Activated gamma-delta T cell treated with Interleukin-2 at 50 U/mL for 16 hours (primary cell): ENCODE data around the gene XPR1.

Experiments used
- DNase-seq: peaks from one replicate; pipeline ENCODE4 v3.0.0-alpha.2; 2020

Gene XPR1

DNA sequence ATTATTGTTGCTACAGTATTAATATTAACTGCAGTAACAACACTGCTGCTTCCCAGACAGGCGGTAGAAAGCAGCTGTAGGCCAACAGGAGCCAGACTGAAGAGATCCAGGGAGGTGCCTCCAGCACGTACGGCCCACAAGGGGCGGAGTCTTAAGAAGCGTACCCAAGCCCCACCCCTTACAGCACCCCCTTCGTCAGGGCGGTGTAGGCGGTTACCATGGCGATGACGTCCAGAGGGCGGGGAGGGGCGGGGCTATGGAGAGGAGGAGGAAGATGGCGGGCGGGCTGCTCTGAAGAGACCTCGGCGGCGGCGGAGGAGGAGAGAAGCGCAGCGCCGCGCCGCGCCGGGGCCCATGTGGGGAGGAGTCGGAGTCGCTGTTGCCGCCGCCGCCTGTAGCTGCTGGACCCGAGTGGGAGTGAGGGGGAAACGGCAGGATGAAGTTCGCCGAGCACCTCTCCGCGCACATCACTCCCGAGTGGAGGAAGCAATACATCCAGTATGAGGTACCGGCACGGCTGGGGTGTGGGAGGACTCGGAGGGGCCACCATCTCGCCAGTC is at the start of gene XPR1:
XPR1 (plus strand) TSS at position 257 of the 560 bp plus-strand sequence; CDS start at position 437, 180 bp downstream.
- peak; percentile 98 for DNase-seq

- no peak for DNase-seq
Measured at GRCh38 chr1:180584869-180585268, 47.0 kb upstream of the XPR1 start.

- DNase-seq = no peak
Measured at GRCh38 chr1:180585994-180586359, 45.8 kb upstream of the XPR1 start.

- DNase-seq = no peak
Measured at GRCh38 chr1:180586671-180587155, 45.1 kb upstream of the XPR1 start.

DNA sequence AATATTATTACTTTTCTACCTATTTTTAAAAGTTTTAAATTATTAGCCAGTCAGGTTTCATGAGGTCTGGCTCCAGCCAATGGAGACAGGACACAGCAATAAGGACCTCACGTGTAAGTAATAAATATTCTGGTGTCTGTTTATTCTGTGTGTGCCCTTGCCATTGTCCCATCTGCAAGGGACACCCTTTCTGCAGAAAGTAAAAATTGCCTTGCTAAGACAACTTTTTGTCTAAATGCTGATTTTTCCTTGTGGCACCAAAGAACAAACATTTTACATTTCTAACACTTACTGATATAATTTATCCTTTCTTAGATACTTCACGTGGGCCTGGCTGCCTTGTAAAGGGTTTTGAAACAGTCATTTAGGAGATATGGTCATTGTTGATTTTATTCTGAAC is 43.7 kb upstream of the XPR1 start:
- DNase-seq = no peak

DNA sequence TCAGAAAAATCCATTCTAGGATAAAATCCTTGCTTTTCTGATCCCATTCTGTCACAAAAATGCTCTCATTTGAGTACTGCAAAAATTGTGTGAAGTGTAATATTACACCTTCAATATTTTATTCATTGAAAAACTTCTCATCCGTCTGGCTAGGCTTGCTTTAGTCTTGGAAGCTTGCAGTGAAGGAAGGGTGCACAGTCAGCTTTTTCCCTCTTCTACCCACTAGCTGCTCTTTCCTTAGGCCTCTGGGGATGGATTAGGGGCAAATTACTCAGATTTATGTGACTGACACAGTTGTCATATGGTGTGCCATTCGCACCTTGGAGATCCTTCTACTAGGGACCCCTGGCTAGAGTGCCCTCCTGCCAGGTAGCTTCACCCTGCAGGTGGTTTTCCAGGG is 40.9 kb upstream of the XPR1 start:
- DNase-seq = no peak

DNA sequence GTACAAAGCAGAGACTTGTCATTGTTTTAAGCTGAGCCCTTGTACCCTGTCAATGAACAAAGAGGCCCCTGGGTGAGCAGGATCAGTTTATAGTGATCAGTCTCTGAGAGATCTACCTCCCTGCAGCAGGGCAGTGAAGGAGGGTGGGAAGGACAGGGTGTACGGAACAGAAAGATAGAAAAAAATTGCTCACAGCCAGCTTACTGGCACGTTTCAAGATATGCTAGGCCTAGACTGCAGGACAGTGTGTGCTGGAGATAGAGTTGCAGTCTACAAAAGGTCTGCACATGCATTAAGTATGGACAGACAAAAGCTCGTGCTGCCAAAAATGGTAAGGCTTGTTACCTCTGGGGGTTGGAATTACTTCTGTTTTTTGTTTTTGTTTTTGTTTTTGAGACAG is 38.4 kb upstream of the XPR1 start:
- DNase-seq = no peak

DNA sequence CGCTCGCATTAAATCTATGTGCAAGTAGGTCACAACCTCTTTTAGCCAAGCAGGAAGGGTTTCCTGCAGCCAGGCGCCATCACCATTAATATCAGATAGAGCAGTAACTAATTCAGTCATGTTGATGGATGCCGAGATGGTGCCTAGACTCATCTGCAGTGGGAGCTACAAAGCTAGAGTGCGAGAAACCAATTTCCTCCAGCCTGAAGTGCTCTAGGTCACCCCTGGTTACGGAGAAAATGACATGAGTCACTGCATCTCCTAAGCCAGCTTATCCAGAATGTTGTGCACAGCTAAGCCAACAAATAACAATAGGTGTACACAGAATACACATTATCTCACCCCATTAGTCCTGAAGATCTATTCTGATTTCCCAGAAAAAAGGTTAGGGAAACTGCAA is 37.1 kb upstream of the XPR1 start:
- no peak for DNase-seq

DNA sequence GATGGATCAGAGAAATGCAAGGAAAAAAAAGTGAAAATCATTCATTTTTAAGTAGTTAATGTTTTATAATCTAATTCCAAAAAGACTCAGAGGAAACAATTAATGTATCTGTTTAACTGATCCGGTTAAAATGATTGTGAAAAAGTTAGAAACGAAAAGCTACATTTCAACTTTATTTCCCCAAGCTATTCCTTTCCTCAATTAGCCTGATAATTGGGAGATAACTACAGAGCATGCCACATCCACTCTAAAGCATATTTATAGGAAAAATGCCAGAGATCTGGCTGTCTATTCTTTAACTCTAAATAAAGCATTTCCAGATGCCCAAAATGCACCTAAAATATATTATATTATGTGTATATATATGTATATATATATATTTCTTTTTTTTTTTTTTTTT is 35.9 kb upstream of the XPR1 start:
- no peak for DNase-seq

DNA sequence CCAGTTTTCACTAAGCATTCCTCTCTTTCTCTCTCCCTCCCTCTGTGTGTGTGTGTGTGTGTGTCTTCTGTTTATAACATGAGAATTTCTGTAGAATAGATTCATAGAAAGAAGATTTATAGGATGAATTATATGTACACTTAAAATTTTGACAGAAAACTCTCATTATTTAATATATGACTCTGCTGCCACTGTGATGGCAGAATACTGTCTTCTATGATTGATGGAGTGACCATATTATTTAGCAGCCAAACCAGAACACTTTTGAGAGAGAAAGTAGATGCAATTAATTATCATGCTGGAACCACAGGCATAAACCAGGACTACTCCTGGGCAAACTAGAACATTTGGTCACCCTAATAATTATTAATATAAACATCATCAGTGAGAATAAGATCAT is 34.3 kb upstream of the XPR1 start:
- no peak for DNase-seq

GRCh38 chr1:180598333-180598974 is 33.4 kb upstream of the XPR1 start:
- DNase-seq = no peak

- DNase-seq = no peak
Measured at GRCh38 chr1:180600343-180600742, 31.5 kb upstream of the XPR1 start.

DNA sequence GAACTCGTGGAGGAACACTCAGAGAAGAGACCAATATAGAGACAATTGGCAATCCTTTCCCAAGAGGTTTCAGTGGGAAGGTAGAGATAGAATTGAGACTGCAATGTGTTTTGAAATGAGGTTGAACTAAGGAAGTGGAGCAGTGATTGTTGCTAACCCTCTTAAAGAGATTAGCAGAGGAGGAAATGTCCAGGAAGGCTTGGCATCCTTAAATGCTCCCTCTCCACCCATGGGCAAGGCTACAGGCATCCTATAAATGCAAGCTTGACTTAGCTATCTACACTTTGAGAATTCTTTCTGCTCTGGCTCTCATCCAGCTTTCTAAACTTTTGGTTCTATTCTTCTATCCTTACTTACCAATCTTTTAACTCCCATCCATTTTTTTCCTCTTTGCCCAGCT is 30.3 kb upstream of the XPR1 start:
- DNase-seq = no peak

GRCh38 chr1:180603223-180603849 is 28.5 kb upstream of the XPR1 start:
- DNase-seq = no peak

- DNase-seq = no peak
Measured at GRCh38 chr1:180603850-180604226, 28.0 kb upstream of the XPR1 start.

- no peak for DNase-seq
Measured at GRCh38 chr1:180606155-180606554, 25.7 kb upstream of the XPR1 start.

GRCh38 chr1:180609643-180610555 is 21.9 kb upstream of the XPR1 start:
- no peak for DNase-seq

DNA sequence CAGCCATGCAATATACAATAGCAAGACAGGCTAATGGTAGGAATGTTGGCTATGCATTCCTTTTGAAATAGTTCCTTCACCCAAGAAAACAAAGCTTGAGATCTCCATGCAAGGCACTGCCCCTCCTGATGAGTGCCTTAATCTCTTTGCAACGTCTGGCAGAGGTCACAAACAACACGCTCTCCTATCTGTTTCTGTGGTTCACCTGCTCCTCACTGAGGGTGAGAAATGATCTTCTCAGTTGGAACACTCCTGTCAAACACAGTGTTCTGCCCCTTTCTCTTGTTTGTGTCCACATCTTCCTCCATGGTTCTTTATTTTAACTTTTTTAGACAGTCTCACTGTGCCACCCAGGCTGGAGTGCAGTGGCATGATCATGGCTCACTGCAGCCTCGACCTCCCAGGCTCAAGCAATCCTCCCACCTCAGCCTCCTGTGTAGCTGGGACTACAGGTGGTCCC is 21.2 kb upstream of the XPR1 start:
- DNase-seq = no peak

DNA sequence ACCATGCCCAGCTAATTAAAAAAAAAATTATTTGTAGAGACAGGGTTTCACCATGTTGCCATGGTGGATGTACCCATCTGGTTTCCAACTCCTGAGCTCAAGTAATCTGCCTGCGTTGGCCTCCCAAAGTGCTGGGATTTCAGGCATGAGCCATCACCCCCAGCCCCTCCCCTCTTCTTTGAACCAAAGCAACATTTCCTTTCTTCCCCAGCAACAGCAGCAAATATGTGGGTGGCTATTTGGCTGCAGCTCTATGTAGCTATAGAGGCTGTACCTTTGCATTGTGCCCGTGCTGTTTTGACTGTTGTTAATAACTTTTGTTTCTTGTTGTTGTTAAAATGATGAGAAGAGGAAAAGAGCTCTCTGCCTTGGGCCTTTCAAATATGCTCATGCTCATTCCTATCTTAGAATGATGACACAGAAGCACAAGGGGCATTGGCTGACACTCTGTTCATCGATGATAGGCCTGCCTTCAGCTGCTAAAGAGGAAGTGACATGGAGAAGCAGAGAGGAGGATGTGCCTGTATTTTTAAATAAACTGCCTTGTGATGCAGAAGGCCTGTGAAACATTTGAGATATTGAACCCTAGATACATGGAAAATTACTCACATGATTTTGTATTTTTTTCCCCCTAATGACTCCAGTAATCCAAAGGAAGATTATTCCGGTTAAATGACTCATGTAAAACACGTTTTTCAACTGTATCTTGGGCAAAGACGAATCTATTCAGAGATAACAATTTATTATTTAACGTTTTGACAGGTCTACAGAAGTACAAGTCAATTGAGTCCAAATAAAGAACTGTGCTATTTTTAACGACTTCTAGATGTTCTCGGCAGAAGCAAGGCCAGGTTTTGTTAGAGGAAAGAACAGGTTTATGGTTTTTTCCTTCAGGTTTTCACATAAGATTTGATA is 20.5 kb upstream of the XPR1 start:
- DNase-seq = no peak

GRCh38 chr1:180612632-180613031 is 19.2 kb upstream of the XPR1 start:
- DNase-seq = no peak

GRCh38 chr1:180614730-180615129 is 17.1 kb upstream of the XPR1 start:
- no peak for DNase-seq
